IMR-90 (cell line): ENCODE data around the gene SH3BP4. TPM values are rescaled to one million over a fixed set of nuclear protein-coding genes. Genes with fewer than 3 reads are reported as not detected.

Experiments
- ATAC-seq: fragments of 200-7000 bp; cut with Tn5 transposase; 2 replicates; pipeline ENCODE4 v1.9.1; 2020; ENCODE audit warnings: low read depth, mild to moderate bottlenecking, moderate library complexity
- BruUV-seq: library from RNA; stranded (reverse); fragments of 400-500 nt; replicated peaks from 2 replicates; lab custom pipeline; 2021; lab: Mats Ljungman, UMichigan
- CTCF ChIA-PET: fragments of 300-600 bp; formaldehyde crosslinking; extraction: SDS; loops from one replicate; lab custom pipeline; 2021; ENCODE audit warnings: antibody characterized with exemption; lab: Yijun Ruan, JAX
- POLR2A ChIA-PET: fragments of 300-600 bp; sonication (Branson Sonifier 250); formaldehyde crosslinking; loops from one replicate; lab custom pipeline; 2022; ENCODE audit warnings: antibody characterized with exemption; ENCODE audit not compliant: unreplicated experiment; lab: Charles Lee
- DNase-seq: peaks from one replicate; pipeline ENCODE4 v3.0.0; 2013
- H2AFZ ChIP-seq: replicated peaks from 2 replicates; pipeline ENCODE3; 2013; ENCODE audit warnings: low read length, mild to moderate bottlenecking; ENCODE audit not compliant: poor library complexity
- H2AK5ac ChIP-seq: 2 replicates; pipeline ENCODE4 v1.6.1; 2013; ENCODE audit warnings: low read depth, low read length, inconsistent platforms
- H2AK9ac ChIP-seq: replicated peaks from 2 replicates; pipeline ENCODE3; 2013; ENCODE audit warnings: mild to moderate bottlenecking, low read depth, low read length, moderate library complexity; ENCODE audit not compliant: poor library complexity
- H2BK120ac ChIP-seq: 2 replicates; pipeline ENCODE4 v1.6.1; 2013; ENCODE audit warnings: low read depth, low read length, inconsistent platforms
- H2BK15ac ChIP-seq: 3 replicates; pipeline ENCODE4 v1.6.1; 2013; ENCODE audit warnings: low read depth, low read length, inconsistent platforms
- H2BK20ac ChIP-seq: 2 replicates; pipeline ENCODE4 v1.6.1; 2013; ENCODE audit warnings: low read depth, mild to moderate bottlenecking, inconsistent platforms, low read length, moderate library complexity
- H2BK5ac ChIP-seq: 2 replicates; pipeline ENCODE4 v1.6.1; 2013; ENCODE audit warnings: mild to moderate bottlenecking, low read depth, low read length, inconsistent platforms; ENCODE audit not compliant: poor library complexity, severe bottlenecking
- H3K14ac ChIP-seq: replicated peaks from 2 replicates; pipeline ENCODE4 v1.6.1; 2013; ENCODE audit warnings: low read depth, low read length, inconsistent platforms
- H3K18ac ChIP-seq: 2 replicates; pipeline ENCODE4 v1.6.1; 2013; ENCODE audit warnings: low read depth, low read length, control low read depth
- H3K23ac ChIP-seq: 2 replicates; pipeline ENCODE4 v1.6.1; 2013; ENCODE audit warnings: low read depth, low read length, inconsistent platforms
- H3K27ac ChIP-seq: 2 replicates; pipeline ENCODE4 v1.5.1; 2013; ENCODE audit warnings: mild to moderate bottlenecking, control low read depth, low read length; ENCODE audit not compliant: insufficient read depth
- H3K27me3 ChIP-seq: 2 replicates; pipeline ENCODE4 v1.6.1; 2013; ENCODE audit warnings: low read length; ENCODE audit not compliant: control insufficient read depth, insufficient read depth
- H3K36me3 ChIP-seq: 2 replicates; pipeline ENCODE4 v1.6.1; 2013; ENCODE audit warnings: low read length, mixed read lengths; ENCODE audit not compliant: control insufficient read depth, insufficient read depth
- H3K4ac ChIP-seq: 2 replicates; pipeline ENCODE4 v1.6.1; 2013; ENCODE audit warnings: low read depth, low read length, inconsistent platforms
- H3K4me1 ChIP-seq: 2 replicates; pipeline ENCODE4 v1.6.1; 2013; ENCODE audit warnings: low read length, mixed read lengths; ENCODE audit not compliant: control insufficient read depth, insufficient read depth
- H3K4me2 ChIP-seq: 2 replicates; pipeline ENCODE4 v1.6.1; 2013; ENCODE audit warnings: low read depth, mild to moderate bottlenecking, control low read depth, low read length, moderate library complexity
- H3K4me3 ChIP-seq: 2 replicates; pipeline ENCODE4 v1.5.1; 2013; ENCODE audit warnings: low read depth, mild to moderate bottlenecking, control low read depth, low read length, moderate library complexity; ENCODE audit not compliant: insufficient read depth
- H3K56ac ChIP-seq: 2 replicates; pipeline ENCODE4 v1.6.1; 2013; ENCODE audit warnings: low read length, inconsistent platforms; ENCODE audit not compliant: insufficient read depth; ENCODE audit errors: extremely low read depth
- H3K79me1 ChIP-seq, 2 experiments: 2 replicates each; pipeline ENCODE4 v1.6.1; 2013; ENCODE audit warnings: low read length in 2 of 2, inconsistent platforms in 1 of 2, low read depth in 1 of 2
- H3K9ac ChIP-seq: 2 replicates; pipeline ENCODE4 v1.6.1; 2013; ENCODE audit warnings: low read depth, low read length, control low read depth
- H3K9me1 ChIP-seq: 2 replicates; pipeline ENCODE4 v1.6.1; 2013; ENCODE audit warnings: low read length, inconsistent platforms; ENCODE audit not compliant: insufficient read depth
- H3K9me3 ChIP-seq: 2 replicates; pipeline ENCODE4 v1.6.1; 2013; ENCODE audit warnings: low read length; ENCODE audit not compliant: control insufficient read depth, insufficient read depth
- H4K20me1 ChIP-seq: 2 replicates; pipeline ENCODE4 v1.6.1; 2013; ENCODE audit warnings: low read length, inconsistent platforms; ENCODE audit not compliant: insufficient read depth
- H4K5ac ChIP-seq: 2 replicates; pipeline ENCODE4 v1.6.1; 2013; ENCODE audit warnings: mild to moderate bottlenecking, low read depth, low read length, control low read depth
- H4K8ac ChIP-seq, 2 experiments: 2 replicates each; pipeline ENCODE4 v1.6.1; 2013; ENCODE audit warnings: low read depth in 2 of 2, low read length in 2 of 2, control low read depth in 1 of 2, inconsistent platforms in 1 of 2
- H4K91ac ChIP-seq: 2 replicates; pipeline ENCODE4 v1.6.1; 2013; ENCODE audit warnings: low read depth, low read length, inconsistent platforms; ENCODE audit not compliant: insufficient read depth
- BHLHE40 ChIP-seq: fragments of 150-350 bp; IDR thresholded peaks from 2 replicates; pipeline ENCODE4 v1.6.1; 2016; ENCODE audit warnings: mild to moderate bottlenecking, low read depth, low read length
- CEBPB ChIP-seq: IDR thresholded peaks from 2 replicates; pipeline ENCODE4 v1.6.1; 2012; ENCODE audit warnings: low read depth, low read length, improper control_type of control experiment
- CHD1 ChIP-seq: IDR thresholded peaks from 2 replicates; pipeline ENCODE4 v1.6.1; 2012; ENCODE audit warnings: low read depth, low read length, improper control_type of control experiment
- FOS ChIP-seq: fragments of 150-350 bp; IDR thresholded peaks from 2 replicates; pipeline ENCODE4 v1.6.1; 2016; ENCODE audit warnings: low read depth, low read length
- MAFK ChIP-seq: IDR thresholded peaks from 2 replicates; pipeline ENCODE4 v1.6.1; 2012; ENCODE audit warnings: low read depth, low read length, improper control_type of control experiment
- MAZ ChIP-seq: IDR thresholded peaks from 2 replicates; pipeline ENCODE4 v1.6.1; 2012; ENCODE audit warnings: low read depth, mild to moderate bottlenecking, low read length, improper control_type of control experiment, moderate library complexity, borderline replicate concordance
- MXI1 ChIP-seq: IDR thresholded peaks from 2 replicates; pipeline ENCODE4 v1.6.1; 2012; ENCODE audit warnings: low read depth, mild to moderate bottlenecking, low read length, moderate library complexity, borderline replicate concordance
- NFE2L2 ChIP-seq: fragments of 150-350 bp; IDR thresholded peaks from 2 replicates; pipeline ENCODE4 v1.6.1; 2016; ENCODE audit warnings: low read depth, mild to moderate bottlenecking, low read length
- POLR2A ChIP-seq: IDR thresholded peaks from 2 replicates; pipeline ENCODE4 v1.6.1; 2012; ENCODE audit warnings: mild to moderate bottlenecking, low read depth, low read length
- RAD21 ChIP-seq: IDR thresholded peaks from 2 replicates; pipeline ENCODE4 v1.6.1; 2012; ENCODE audit warnings: low read length, improper control_type of control experiment
- RCOR1 ChIP-seq: IDR thresholded peaks from 2 replicates; pipeline ENCODE4 v1.6.1; 2012; ENCODE audit warnings: mild to moderate bottlenecking, low read length, improper control_type of control experiment; ENCODE audit not compliant: insufficient replicate concordance
- RFX5 ChIP-seq: IDR thresholded peaks from 2 replicates; pipeline ENCODE4 v1.8.0; 2012; ENCODE audit warnings: low read depth, mild to moderate bottlenecking, low read length, moderate library complexity
- SMC3 ChIP-seq: fragments of 150-350 bp; IDR thresholded peaks from 2 replicates; pipeline ENCODE4 v1.6.1; 2016; ENCODE audit warnings: low read depth, mild to moderate bottlenecking, antibody characterized with exemption, low read length, moderate library complexity
- USF2 ChIP-seq: fragments of 150-350 bp; IDR thresholded peaks from 2 replicates; pipeline ENCODE4 v1.6.1; 2017; ENCODE audit warnings: mild to moderate bottlenecking, antibody characterized with exemption, low read length, low read depth
- WGBS, 2 experiments: methylation state at CpG; one replicate each; pipeline versions ENCODE4 v1.1.5 to v1.1.7; 2013; ENCODE audit warnings: missing lambda C conversion rate in 2 of 2; ENCODE audit not compliant: insufficient read length in 1 of 2; ENCODE audit errors: extremely low coverage in 2 of 2; 5-methylcytosine and 5-hydroxymethylcytosine counted together
- dilution Hi-C: fragments of 300-500 bp; cut with HindIII; formaldehyde crosslinking; loops from one replicate; pipeline ENCODE4 v1.14.3; 2018; ENCODE audit warnings: low sequenced_read_pairs; ENCODE audit not compliant: unreplicated experiment
- in situ Hi-C: fragments of 300-500 bp; cut with MboI; formaldehyde crosslinking; loops from 3 replicates; pipeline ENCODE4 v1.14.3; 2019; ENCODE audit warnings: low sequenced_read_pairs, inconsistent platforms, mixed read lengths
- intact Hi-C: fragments of 100-400 bp; cut with micrococcal nuclease; formaldehyde crosslinking; loops from 2 replicates; pipeline ENCODE4 v1.10.0; 2022
- polyA plus RNA-seq, 3 experiments: library from polyadenylated mRNA; depleted of rRNA; stranded (reverse); fragments of >200 nt; gene quantifications; 2 replicates each; pipeline ENCODE4 v1.2.3, GENCODE V29; 2012; ENCODE audit warnings: low replicate concordance in 1 of 3
- total RNA-seq: library from RNA; depleted of rRNA; stranded (reverse); fragments of >200 nt; gene quantifications from 2 replicates; pipeline ENCODE4 v1.2.3, GENCODE V29; 2012
- TF ChIP-seq, protein P1 (sequence below): fragments of 150-350 bp; IDR thresholded peaks from 2 replicates; pipeline ENCODE4 v1.6.1; 2016; ENCODE audit warnings: low read depth, mild to moderate bottlenecking, low read length, moderate library complexity, borderline replicate concordance
- TF ChIP-seq, protein P2 (sequence below): conservative IDR thresholded peaks from 2 replicates; pipeline ENCODE4 v1.5.1; 2012; ENCODE audit warnings: mild to moderate bottlenecking, low read depth, low read length, improper control_type of control experiment

The SH3BP4 gene
- total and polyA plus RNA-seq, 2 of the 4 experiments (the other 2 are of a cell fraction): 104 to 122 TPM

- no peak overlapping the region for H3K18ac ChIP-seq
- no peak overlapping the region for H2BK15ac ChIP-seq
- BruUV-seq: no TSS peak
- ChIA-PET CTCF (interaction anchor here (1.1 kb wide), 1 partner anchor 95 kb away, joined by 3 read pairs; no protein-coding TSS in a partner anchor), POLR2A (no interaction called here)
- in situ Hi-C loops (no loop called here), intact Hi-C loops (no loop called here), dilution Hi-C loops (no loop called here)
- ATAC-seq (no peak), DNase-seq (no peak)
- H3K14ac ChIP-seq: no peak overlapping the region
- no peak overlapping the region for H2AK9ac ChIP-seq
- H4K20me1 ChIP-seq: peaks cover 93% of the 10 kb centered on the region
- peak overlapping the region; percentile 39; the same call in 1 of the 2 replicates for H3K4ac ChIP-seq
- no peak overlapping the region for H4K91ac ChIP-seq
- H3K79me1 ChIP-seq: peaks cover 0 to 73% of the 10 kb centered on the region in 2 experiments; a peak in 3 of 4 replicates
- no peak overlapping the region for H2BK20ac ChIP-seq
- H3K9me1 ChIP-seq: peaks cover 50% of the 10 kb centered on the region
- no peak overlapping the region for H3K27ac ChIP-seq
- peaks cover 46% of the 10 kb centered on the region for H3K36me3 ChIP-seq
- H3K9me3 ChIP-seq: no peaks in the 10 kb centered on the region; the same call in 1 of the 2 replicates
- no peak overlapping the region for H3K4me3 ChIP-seq
- no peaks in the 10 kb centered on the region for H3K27me3 ChIP-seq
- peak overlapping the region; percentile 79; the same call in 1 of the 2 replicates for H2AK5ac ChIP-seq
- H3K9ac ChIP-seq: no peak overlapping the region
- peaks cover 45% of the 10 kb centered on the region for H3K4me1 ChIP-seq
- no peak overlapping the region for H3K4me2 ChIP-seq
- TF ChIP-seq SMC3 (no peak), NFE2L2 (no peak), CEBPB (no peak), RCOR1 (no peak), MAFK (no peak), POLR2A (no peak), RAD21 (no peak), RFX5 (no peak), USF2 (no peak), FOS (no peak), MAZ (no peak), BHLHE40 (no peak), CHD1 (no peak), MXI1 (no peak)
- TF ChIP-seq, protein P1, sequence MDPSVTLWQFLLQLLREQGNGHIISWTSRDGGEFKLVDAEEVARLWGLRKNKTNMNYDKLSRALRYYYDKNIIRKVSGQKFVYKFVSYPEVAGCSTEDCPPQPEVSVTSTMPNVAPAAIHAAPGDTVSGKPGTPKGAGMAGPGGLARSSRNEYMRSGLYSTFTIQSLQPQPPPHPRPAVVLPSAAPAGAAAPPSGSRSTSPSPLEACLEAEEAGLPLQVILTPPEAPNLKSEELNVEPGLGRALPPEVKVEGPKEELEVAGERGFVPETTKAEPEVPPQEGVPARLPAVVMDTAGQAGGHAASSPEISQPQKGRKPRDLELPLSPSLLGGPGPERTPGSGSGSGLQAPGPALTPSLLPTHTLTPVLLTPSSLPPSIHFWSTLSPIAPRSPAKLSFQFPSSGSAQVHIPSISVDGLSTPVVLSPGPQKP: no peak
- TF ChIP-seq, protein P2, sequence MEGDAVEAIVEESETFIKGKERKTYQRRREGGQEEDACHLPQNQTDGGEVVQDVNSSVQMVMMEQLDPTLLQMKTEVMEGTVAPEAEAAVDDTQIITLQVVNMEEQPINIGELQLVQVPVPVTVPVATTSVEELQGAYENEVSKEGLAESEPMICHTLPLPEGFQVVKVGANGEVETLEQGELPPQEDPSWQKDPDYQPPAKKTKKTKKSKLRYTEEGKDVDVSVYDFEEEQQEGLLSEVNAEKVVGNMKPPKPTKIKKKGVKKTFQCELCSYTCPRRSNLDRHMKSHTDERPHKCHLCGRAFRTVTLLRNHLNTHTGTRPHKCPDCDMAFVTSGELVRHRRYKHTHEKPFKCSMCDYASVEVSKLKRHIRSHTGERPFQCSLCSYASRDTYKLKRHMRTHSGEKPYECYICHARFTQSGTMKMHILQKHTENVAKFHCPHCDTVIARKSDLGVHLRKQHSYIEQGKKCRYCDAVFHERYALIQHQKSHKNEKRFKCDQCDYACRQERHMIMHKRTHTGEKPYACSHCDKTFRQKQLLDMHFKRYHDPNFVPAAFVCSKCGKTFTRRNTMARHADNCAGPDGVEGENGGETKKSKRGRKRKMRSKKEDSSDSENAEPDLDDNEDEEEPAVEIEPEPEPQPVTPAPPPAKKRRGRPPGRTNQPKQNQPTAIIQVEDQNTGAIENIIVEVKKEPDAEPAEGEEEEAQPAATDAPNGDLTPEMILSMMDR: no peak
- H2BK120ac ChIP-seq: no peak overlapping the region
- no CpG with 5 or more reads among the region's 1 CpG for WGBS, 2 experiments
- H4K8ac ChIP-seq: peak overlapping the region in 1 of 2 experiments; percentile 21; a peak in 2 of 4 replicates
- H4K5ac ChIP-seq: no peak overlapping the region
- H2AFZ ChIP-seq: no peak overlapping the region
- H2BK5ac ChIP-seq: peak overlapping the region; percentile 66
- H3K23ac ChIP-seq: no peak overlapping the region
- H3K56ac ChIP-seq: no peak overlapping the region
These were observed 23.8 kb downstream of the SH3BP4 start for GRCh38 chr2:234975611-234976010.
